GM18498 (cell line): ENCODE data around the gene POLR2J.
"Not testable (repeated sequence)": the region's sequence is repeated elsewhere in the genome, so short reads cannot be mapped to it uniquely, and the experiment has no call there.

Experiments
- ATAC-seq: cut with Tn5 transposase; IDR thresholded peaks from one replicate; pipeline ENCODE4 v1.9.1; 2021; ENCODE audit warnings: mild to moderate bottlenecking, moderate library complexity; ENCODE audit not compliant: unreplicated experiment

The POLR2J gene

GRCh38 chr7:102467581-102468477, 10.9 kb downstream of the POLR2J start:
- no peak for ATAC-seq

GRCh38 chr7:102466097-102466496, 12.6 kb downstream of the POLR2J start:
- ATAC-seq, result no peak

- peak; percentile 94 for ATAC-seq
Measured at GRCh38 chr7:102464577-102465280, 14.0 kb downstream of the POLR2J start, which contains the start of the genes ALKBH4 and LRWD1. ALKBH4 (minus strand) TSS chr7:102464863; CDS start chr7:102464836, 27 bp downstream. LRWD1 (plus strand) TSS chr7:102464984; CDS start chr7:102465081, 97 bp downstream.

DNA sequence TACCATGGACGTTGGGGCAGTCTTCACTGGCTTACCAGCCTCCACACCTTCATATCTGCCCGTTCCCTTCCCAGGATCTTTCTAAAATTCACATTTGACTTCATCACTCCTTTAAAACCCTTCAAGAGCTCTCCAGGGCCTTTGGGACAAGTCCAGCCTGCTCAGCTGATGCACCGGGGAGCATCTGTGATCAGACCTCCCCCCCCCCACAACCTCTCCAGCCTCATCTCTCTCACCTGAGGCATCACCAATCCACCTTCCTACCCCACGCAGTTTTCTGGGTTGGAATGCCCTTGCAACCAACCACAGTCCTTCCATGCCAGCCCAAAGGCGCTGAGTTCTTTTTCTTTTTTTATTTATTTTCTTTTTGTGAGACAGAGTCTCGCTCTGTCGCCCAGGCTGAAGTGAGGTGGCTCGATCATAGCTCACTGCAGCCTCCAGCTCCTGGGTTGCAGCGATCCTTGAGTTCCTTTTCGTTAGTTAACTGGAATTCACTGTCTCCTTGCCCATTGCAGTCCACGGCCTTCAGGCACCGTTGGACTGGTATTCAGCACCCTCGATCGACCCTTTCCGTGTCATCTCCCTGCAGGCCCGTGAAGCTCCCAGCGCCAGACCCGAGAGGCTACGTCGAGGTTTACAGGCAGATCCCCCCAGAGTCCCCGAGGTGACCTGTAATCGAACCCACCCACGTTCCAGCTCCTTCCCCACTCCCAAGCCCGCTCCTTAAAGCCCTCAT, 14.7 kb downstream of the POLR2J start:
- ATAC-seq, result no peak

GRCh38 chr7:102460467-102460866, 18.3 kb downstream of the POLR2J start:
- ATAC-seq, result no peak

DNA sequence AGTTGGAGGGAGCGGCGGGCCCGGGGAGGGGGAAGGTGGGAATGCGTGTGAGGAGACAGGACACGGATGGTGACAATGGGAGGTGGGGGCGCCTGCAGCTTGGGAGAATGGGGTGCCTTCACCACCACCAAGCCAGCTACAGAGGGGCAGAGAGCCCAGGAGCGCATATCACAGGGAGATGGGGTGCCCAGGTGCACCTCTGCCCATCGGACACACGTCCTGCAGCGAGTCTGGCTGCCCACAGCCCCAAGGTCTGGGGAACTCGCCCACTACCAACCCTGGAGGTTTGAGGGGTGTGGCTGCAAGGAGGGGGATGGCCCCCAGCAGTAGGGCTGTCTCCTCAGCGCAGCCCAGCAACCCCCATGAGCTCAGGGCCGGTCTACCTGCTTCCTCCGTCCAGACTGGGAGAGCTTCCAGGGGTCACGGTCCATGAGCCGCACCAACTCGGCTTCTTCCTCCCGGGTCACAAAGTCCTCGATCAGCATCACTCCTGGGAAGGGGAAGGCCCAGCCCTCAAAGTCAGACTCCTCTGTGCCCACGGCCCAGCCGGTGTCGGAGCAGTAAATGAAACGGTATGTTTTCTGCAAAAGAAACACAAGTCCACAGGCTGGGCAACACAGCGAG, 19.4 kb downstream of the POLR2J start:
- no peak for ATAC-seq

DNA sequence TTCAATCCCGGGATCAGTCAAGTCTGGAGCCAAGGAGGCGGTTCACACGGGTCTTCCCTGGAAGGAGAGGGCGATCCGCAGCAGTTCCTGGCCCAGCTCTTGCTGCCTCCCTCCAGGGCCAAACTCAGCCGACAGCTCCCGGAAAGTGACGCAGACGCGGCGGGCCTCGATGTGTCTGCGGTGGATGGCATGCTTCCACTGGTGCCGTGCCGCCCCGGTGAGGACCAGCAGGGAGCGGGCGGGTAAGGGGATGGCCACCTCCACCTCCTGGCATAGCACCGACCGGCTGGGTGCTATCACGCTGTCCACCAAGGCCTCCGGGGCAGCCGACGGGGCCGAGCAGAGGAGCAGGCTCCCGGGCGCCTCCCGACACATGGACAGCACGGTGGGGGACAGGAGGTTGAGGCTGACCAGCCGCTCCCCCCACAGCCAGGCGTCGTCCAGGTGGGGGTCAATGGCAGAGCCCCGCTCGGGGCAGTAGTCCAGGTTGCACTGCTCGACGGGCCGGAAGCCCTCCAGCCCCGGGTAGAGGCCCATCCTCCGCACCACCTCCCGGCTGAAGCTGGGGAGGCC, 21.3 kb downstream of the POLR2J start:
- no peak for ATAC-seq

DNA sequence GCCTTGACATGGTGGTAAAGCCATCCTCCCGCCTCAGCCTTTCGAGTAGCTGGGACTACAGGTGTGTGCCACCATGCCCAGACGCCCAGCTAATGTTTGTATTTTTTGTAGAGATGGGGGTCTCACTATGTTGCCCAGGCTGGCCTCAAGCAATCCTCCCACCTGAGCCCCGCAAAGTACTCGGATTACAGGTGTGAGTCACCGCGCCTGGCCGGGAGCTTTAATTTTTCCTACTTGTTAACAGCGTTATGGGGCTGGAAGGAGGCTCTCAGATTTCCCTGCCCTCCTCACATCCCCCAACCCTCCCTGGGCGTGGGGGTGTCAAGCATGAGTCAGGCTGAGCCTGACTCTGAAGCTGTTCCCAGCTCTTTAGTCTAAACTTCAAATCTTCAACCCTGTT, 22.4 kb downstream of the POLR2J start:
- no peak for ATAC-seq

DNA sequence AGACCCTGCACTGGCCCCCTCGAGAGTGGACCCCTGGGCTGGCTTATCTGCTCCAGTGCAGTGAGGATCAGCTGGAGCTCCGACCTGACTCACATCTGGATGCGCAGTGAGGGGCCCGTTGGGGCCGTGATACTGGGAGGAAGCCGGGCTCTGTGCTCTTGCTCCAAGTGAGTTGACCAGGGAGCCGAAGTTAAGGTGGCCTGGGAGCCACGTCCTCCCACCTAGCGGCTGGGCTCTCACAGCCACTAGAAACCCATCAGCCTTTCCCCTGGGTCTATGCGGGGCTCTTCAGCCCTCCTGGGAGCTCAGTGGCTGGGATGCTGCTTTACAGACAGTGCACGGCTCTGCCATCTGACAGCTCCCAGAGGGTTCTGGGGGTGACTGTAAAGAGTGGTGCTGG, 23.1 kb downstream of the POLR2J start:
- ATAC-seq, result no peak

- ATAC-seq, result not testable (repeated sequence)
Measured at GRCh38 chr7:102454932-102455331, 23.8 kb downstream of the POLR2J start.

DNA sequence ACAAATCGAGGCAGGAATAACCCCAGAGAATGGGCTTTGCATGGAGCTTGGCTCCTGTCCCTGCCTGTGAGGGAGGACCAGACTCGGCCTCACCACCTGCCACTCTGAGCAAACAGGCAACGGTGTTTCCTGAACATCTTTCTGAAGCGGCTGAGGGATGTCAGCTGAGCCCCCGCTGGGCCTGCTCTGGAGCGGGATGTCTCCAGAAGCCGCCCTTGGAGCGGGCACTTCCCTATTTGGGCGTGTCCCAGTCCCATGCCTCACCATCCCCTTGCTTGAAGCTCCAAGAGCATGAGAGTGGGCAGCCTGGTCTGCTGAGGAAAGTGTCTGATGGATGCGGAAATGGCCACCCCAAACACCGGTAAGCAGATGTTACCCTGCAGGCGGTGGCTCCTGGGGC, 24.3 kb downstream of the POLR2J start:
- no peak for ATAC-seq

DNA sequence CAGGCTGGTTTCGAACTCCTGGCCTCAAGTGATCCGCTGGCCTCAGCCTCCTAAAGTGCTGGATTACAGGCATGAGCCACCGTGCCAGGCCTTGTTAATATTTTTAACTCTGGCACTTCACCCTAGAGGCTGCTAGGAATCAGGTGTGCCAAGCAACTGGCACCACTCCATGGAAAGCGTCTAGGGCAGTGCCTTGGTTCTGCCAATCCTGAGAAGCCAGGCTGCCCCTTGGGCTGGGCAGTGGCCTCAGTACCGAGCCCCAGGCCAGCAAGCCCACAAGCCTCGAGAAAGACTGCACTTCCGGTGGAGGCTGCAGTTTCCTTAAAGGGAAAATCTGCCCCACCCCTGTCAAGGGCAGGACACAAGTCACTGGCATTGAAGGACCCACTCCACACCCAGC, 25.4 kb downstream of the POLR2J start:
- ATAC-seq, result no peak

- no peak for ATAC-seq
Measured at GRCh38 chr7:102452451-102452850, 26.3 kb downstream of the POLR2J start.

GRCh38 chr7:102451371-102452054, 27.2 kb downstream of the POLR2J start:
- ATAC-seq, result no peak

DNA sequence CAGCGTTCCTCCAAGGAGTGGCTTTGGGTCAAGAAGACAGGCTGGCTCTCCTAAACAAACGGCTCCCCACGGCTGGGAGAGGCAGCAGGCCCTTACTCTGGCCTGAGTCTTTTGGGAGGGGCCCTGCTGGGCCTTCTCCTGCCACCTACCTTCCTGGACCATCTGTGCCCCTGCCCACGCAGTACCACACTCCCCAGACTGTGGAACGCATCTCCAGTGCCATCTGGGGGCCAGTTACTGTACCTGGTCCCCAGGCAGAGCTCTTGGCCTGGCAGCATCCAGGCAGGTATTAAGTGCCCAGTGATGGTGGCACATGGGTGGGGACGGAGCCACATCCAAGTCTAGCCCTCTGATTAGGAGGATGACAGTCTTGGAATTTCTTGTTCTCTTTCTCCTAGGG, 28.5 kb downstream of the POLR2J start:
- ATAC-seq, result peak; percentile 47

DNA sequence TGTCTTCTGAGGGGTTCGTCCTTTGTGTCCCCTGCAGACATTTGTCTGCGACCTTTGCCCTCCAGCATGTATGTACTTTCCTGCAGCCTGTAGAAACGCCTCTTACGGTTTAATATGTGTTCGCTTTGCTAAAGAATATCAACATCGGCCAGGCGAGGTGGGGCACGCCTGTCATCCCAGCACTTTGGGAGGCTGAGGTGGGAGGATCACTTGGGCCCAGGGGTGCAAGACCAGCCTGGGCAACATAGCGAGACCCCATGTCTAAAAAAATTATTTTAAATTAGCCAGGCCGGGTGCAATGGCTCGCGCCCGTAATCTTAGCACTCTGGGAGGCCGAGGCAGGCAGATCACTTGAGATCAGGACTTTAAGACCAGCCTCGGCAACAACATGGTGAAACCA, 29.6 kb downstream of the POLR2J start:
- no peak for ATAC-seq

GRCh38 chr7:102447311-102447710, 31.4 kb downstream of the POLR2J start:
- ATAC-seq, result no peak

DNA sequence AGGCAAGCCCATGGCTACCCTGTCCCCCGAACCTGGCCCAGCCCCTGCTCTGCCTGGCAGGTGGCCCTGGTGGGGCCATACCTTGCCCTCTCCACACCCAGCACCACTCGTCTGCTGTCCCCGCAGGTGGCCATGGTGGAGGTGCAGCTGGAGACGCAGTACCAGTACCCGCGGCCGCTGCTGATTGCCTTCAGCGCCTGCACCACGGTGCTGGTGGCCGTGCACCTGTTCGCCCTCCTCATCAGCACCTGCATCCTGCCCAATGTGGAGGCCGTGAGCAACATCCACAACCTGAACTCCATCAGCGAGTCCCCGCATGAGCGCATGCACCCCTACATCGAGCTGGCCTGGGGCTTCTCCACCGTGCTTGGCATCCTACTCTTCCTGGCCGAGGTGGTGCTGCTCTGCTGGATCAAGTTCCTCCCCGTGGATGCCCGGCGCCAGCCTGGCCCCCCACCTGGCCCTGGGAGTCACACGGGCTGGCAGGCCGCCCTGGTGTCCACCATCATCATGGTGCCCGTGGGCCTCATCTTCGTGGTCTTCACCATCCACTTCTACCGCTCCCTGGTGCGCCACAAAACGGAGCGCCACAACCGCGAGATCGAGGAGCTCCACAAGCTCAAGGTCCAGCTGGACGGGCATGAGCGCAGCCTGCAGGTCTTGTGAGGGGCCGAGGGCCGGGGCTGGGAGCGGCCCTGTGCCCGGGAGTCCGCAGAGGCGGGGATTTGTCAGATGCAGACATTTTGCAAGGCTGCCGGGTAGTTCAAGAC, 32.1 kb downstream of the POLR2J start:
- no peak for ATAC-seq

- no peak for ATAC-seq
Measured at GRCh38 chr7:102445674-102446071, 33.0 kb downstream of the POLR2J start.
